Heart right ventricle (tissue), 16 donors: ENCODE results near the gene TAB3. TPM values are rescaled to one million over a fixed set of nuclear protein-coding genes. Genes with fewer than 3 reads are reported as not detected.

ENCODE experiments used
- ATAC-seq, 8 donors: fragments of 200-7000 bp; cut with Tn5 transposase; one replicate each; pipeline ENCODE4 v1.9.1; 2020; ENCODE audit warnings: mild to moderate bottlenecking in 8 of 8, moderate library complexity in 8 of 8, moderate number of reproducible peaks in 1 of 8
- DNase-seq, 2 donors: peaks; one replicate each; pipeline ENCODE4 v3.0.0-alpha.2; 2020
- H3K27ac ChIP-seq, 10 donors: fragments of 200-600 bp; sonication (generic) in 2 of 10; one replicate each; pipeline versions ENCODE4 v1.5.0 to v1.8.0; 2020 to 2022; ENCODE audit warnings: mild to moderate bottlenecking in 3 of 10
- H3K27me3 ChIP-seq, 7 donors: fragments of 200-600 bp; one replicate each; pipeline ENCODE4 v1.8.0; 2021 to 2022; ENCODE audit warnings: mild to moderate bottlenecking in 2 of 7
- H3K36me3 ChIP-seq, 9 donors: fragments of 200-600 bp; sonication (generic) in 1 of 9; one replicate each; pipeline versions ENCODE4 v1.5.0 to v1.8.0; 2020 to 2022; ENCODE audit warnings: mild to moderate bottlenecking in 2 of 9
- H3K4me1 ChIP-seq, 9 donors: fragments of 200-600 bp; sonication (generic) in 1 of 9; one replicate each; pipeline versions ENCODE4 v1.5.0 to v1.8.0; 2020 to 2022; ENCODE audit warnings: mild to moderate bottlenecking in 4 of 9
- H3K4me3 ChIP-seq, 10 donors: fragments of 200-600 bp; sonication (generic) in 2 of 10; one replicate each; pipeline versions ENCODE4 v1.5.0 to v1.8.0; 2020 to 2022; ENCODE audit warnings: mild to moderate bottlenecking in 7 of 10, moderate library complexity in 2 of 10
- H3K9me3 ChIP-seq, 11 donors: fragments of 200-600 bp in 10 of 11; sonication (generic) in 2 of 11; one replicate each; pipeline versions ENCODE4 v1.5.0 to v1.8.0; 2013 to 2022; ENCODE audit warnings: mild to moderate bottlenecking in 2 of 11, control low read depth in 1 of 11, moderate library complexity in 1 of 11
- CTCF ChIP-seq, 9 donors: fragments of 200-600 bp; sonication (generic) in 2 of 9; IDR thresholded peaks; one replicate each; pipeline versions ENCODE4 v1.5.0 to v1.8.0; 2021 to 2022; ENCODE audit warnings: antibody characterized with exemption in 9 of 9, mild to moderate bottlenecking in 5 of 9, moderate library complexity in 1 of 9
- WGBS, 2 donors: extraction: QIAGEN DNeasy Blood & Tissue Kit; methylation state at CpG; one replicate each; pipeline ENCODE4 v1.1.7; 2013; ENCODE audit warnings: inconsistent platforms in 1 of 2; 5-methylcytosine and 5-hydroxymethylcytosine counted together
- intact Hi-C, 10 donors: fragments of 100-400 bp; cut with DNase I; formaldehyde crosslinking; loops; one replicate each; pipeline versions ENCODE4 v1.11.1 to v1.14.2; 2022
- polyA plus RNA-seq, 2 donors: library from polyadenylated mRNA; stranded (reverse); fragments of 200-250 nt; gene quantifications; one replicate each; pipeline ENCODE4 v1.2.3, GENCODE V29; 2013
- total RNA-seq, 10 donors: library from RNA; stranded (reverse); fragmentation: NEBNext Ultra II Directional in 3 of 10; extraction: Animal tissue kit (Norgen Biotek cat#: 25700) in 3 of 10; gene quantifications; one replicate each; pipeline versions ENCODE4 v1.2.1 to v1.2.4, GENCODE V29; 2021 to 2023
- donor health status: Arrhythmogenic right ventricular cardiomyopathy.
- donor health status: ischemic (EF 13 %, LVEDD 7.1; RV severe dilation, severe dysfunction).
- donor health status: healthy with polysubstance abuse.
- donor health status: DM: no; HTN: yes; CAD: no.
- donor health status: DM: no; HTN: no; CAD: no.
- donor health status: ischemic (EF 25% LVEDD 6.9; RV normal size, moderate dysfunction).
- donor health status: ischemic (EF 25% LVEDD 5.7; RV mildly dilated, moderate dysfunction).
- donor health status: healthy.
- donor health status: DM: yes; HTN: yes; CAD: no.
- donor health status: Ischemic cardiomyopathy.
- donor health status: ischemic (EF 35%, LVEDD 5.7; RV mildly dilated, moderate dysfunction).
- donor health status: nonischemic (EF 11% LVEDD 7.7; RV severe dilation, severe dysfunction).
- donor health status: DM: yes; HTN: yes; CAD: no.
- donor health status: PGD.
- donor health status: ischemic (EF 29% LVEDD 5.4; RV normal size, mild dysfunction).
- donor health status: nonischemic (EF 23%, LVEDD 6.1; RV moderate dilation, normal function).

TAB3 gene
- total and polyA plus RNA-seq, 12 donors, result 3.9 to 19.3 (median 14.5) TPM

GRCh38 chrX:30905321-30905720 is 16.3 kb upstream of the TAB3 start:
- Histone ChIP-seq H3K27me3 (peaks cover 0 to 47% (median 0%) of the 10 kb centered on the region in 7 donors), H3K4me1 (peaks cover 0 to 5% (median 0%) of the 10 kb centered on the region in 9 donors), H3K27ac (no peak overlapping the region), H3K4me3 (no peak overlapping the region), H3K36me3 (no peaks in the 10 kb centered on the region), H3K9me3 (no peaks in the 10 kb centered on the region)
- WGBS, 2 donors, result 50 to 61% methylated on average over 1 of the region's 1 CpG
- no peak for TF ChIP-seq CTCF (IDR thresholded peaks at IDR 0.05)
- no peak for ATAC-seq
- intact Hi-C loops, result no loop called here
- DNase-seq, result no peak

- TF ChIP-seq CTCF (IDR thresholded peaks at IDR 0.05), result no peak
- no peaks in the 10 kb centered on the region for H3K36me3 ChIP-seq
- no peak overlapping the region for H3K4me3 ChIP-seq
- ATAC-seq (no peak), DNase-seq (no peak)
- intact Hi-C loops, result no loop called here
- 55% methylated on average over 3 of the region's 3 CpGs for WGBS, 2 donors
- H3K4me1 ChIP-seq, result peaks cover 0 to 1% (median 0%) of the 10 kb centered on the region in 9 donors
- no peak overlapping the region for H3K27ac ChIP-seq
- H3K9me3 ChIP-seq, result no peaks in the 10 kb centered on the region
- H3K27me3 ChIP-seq, result peaks cover 0 to 43% (median 0%) of the 10 kb centered on the region in 7 donors
Measured at GRCh38 chrX:30904632-30905031, 15.6 kb upstream of the TAB3 start.

- ATAC-seq (no peak), DNase-seq (no peak)
- Histone ChIP-seq H3K27ac (no peak overlapping the region), H3K36me3 (no peaks in the 10 kb centered on the region), H3K27me3 (peaks cover 0 to 40% (median 0%) of the 10 kb centered on the region in 7 donors), H3K9me3 (no peaks in the 10 kb centered on the region), H3K4me1 (no peaks in the 10 kb centered on the region), H3K4me3 (no peak overlapping the region)
- WGBS, 2 donors, result 40 to 51% methylated on average over 5 of the region's 5 CpGs
- no peak for TF ChIP-seq CTCF (IDR thresholded peaks at IDR 0.05)
- intact Hi-C loops, result no loop called here
Measured at GRCh38 chrX:30904186-30904585, 15.1 kb upstream of the TAB3 start.

GRCh38 chrX:30900227-30900626 is 11.2 kb upstream of the TAB3 start:
- Histone ChIP-seq H3K27me3 (peaks cover 0 to 17% (median 0%) of the 10 kb centered on the region in 7 donors), H3K4me3 (no peak overlapping the region), H3K36me3 (no peaks in the 10 kb centered on the region), H3K4me1 (no peaks in the 10 kb centered on the region), H3K9me3 (no peaks in the 10 kb centered on the region), H3K27ac (no peak overlapping the region)
- DNase-seq (no peak), ATAC-seq (no peak)
- no peak for TF ChIP-seq CTCF (IDR thresholded peaks at IDR 0.05)
- intact Hi-C loops, result no loop called here
